Mesothelial cell of epicardium (in vitro differentiated cells): ENCODE data around the gene TET3. TPM values are rescaled to one million over a fixed set of nuclear protein-coding genes. Genes with fewer than 3 reads are reported as not detected.

ENCODE experiments used
- DNase-seq, 2 experiments: peaks; one replicate each; pipeline ENCODE4 v3.0.0; 2021; ENCODE audit warnings: low spot score in 2 of 2; ENCODE audit not compliant: unreplicated experiment in 2 of 2
- H3K27ac Mint-ChIP-seq: 2 replicates; pipeline ENCODE4 v1.8.0; 2021; ENCODE audit warnings: mixed read lengths
- H3K27me3 Mint-ChIP-seq: 2 replicates; pipeline ENCODE4 v1.8.0; 2021; ENCODE audit warnings: low read depth, mixed read lengths
- H3K36me3 Mint-ChIP-seq: 2 replicates; pipeline ENCODE4 v1.8.0; 2021; ENCODE audit warnings: mixed read lengths
- H3K4me1 Mint-ChIP-seq: 2 replicates; pipeline ENCODE4 v1.8.0; 2021; ENCODE audit warnings: mixed read lengths
- H3K4me3 Mint-ChIP-seq: 2 replicates; pipeline ENCODE4 v1.8.0; 2021; ENCODE audit warnings: mild to moderate bottlenecking, moderate library complexity, mixed read lengths
- H3K9me3 Mint-ChIP-seq: 2 replicates; pipeline ENCODE4 v1.8.0; 2021; ENCODE audit warnings: mixed read lengths
- total RNA-seq: library from RNA; stranded (reverse); gene quantifications from 3 replicates; pipeline ENCODE4 v1.2.1, GENCODE V29; 2021
- TF ChIP-seq, protein P1 (sequence below): fragments of 200-600 bp; sonication (generic); IDR thresholded peaks from one replicate; pipeline ENCODE4 v1.5.0; 2021; ENCODE audit warnings: antibody characterized with exemption; ENCODE audit not compliant: unreplicated experiment

The TET3 gene
- total RNA-seq, 1 donor from 2014 or later: 42.6 TPM

DNA sequence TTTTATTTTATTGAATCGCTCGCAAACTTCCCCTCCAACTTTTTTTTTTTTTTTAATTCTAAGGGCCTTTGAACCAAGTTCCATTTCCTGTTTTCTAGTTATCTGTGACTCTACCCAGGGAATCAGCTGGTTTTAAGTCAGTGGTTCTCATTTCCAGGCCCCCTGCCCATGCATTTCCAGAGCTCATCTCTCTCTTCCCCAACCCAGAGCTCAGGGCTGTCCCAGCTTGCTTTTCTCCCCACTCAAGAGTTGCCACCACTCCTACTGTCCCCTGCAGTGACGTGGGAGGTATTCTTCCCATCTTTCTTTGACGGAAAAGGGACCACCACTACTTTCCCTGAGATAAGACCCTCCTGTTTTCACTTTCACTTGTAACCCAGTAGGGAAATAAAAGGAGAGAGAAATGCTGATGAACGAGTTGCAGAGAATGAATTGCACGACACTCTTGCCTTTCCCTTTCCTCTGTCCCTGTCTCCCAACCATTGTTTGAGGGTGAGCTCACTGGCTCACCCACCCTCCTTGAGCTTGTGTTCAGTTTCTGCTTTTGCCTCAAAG is 42.1 kb downstream of the TET3 start:
- Mint-ChIP-seq H3K27ac (peak overlapping the region; percentile 84), H3K9me3 (peaks cover 3% of the 10 kb centered on the region), H3K4me3 (no peak overlapping the region), H3K4me1 (peaks cover 33% of the 10 kb centered on the region), H3K36me3 (peaks cover 7% of the 10 kb centered on the region), H3K27me3 (no peaks in the 10 kb centered on the region)
- DNase-seq: no peak
- TF ChIP-seq, protein P1, sequence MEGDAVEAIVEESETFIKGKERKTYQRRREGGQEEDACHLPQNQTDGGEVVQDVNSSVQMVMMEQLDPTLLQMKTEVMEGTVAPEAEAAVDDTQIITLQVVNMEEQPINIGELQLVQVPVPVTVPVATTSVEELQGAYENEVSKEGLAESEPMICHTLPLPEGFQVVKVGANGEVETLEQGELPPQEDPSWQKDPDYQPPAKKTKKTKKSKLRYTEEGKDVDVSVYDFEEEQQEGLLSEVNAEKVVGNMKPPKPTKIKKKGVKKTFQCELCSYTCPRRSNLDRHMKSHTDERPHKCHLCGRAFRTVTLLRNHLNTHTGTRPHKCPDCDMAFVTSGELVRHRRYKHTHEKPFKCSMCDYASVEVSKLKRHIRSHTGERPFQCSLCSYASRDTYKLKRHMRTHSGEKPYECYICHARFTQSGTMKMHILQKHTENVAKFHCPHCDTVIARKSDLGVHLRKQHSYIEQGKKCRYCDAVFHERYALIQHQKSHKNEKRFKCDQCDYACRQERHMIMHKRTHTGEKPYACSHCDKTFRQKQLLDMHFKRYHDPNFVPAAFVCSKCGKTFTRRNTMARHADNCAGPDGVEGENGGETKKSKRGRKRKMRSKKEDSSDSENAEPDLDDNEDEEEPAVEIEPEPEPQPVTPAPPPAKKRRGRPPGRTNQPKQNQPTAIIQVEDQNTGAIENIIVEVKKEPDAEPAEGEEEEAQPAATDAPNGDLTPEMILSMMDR: no peak

DNA sequence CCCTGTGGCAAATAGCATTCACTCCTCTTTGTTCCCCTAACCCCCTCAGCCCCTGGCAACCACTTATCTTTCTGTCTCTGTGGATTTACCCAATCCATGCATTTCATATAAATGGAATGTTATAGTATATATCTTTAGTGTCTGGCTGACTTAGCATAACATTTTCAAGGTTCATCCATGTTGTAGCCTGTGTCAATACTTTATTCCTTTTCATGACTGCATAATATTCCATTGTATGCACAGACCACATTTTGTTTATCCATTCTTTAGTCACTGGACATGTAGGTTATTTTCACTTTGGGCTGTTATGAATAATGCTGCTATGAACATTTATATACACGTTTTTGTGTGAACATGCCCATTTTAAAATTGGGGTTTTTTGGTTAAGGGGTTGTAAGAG is 42.8 kb downstream of the TET3 start:
- no peak for DNase-seq
- H3K4me3 Mint-ChIP-seq: no peak overlapping the region
- H3K27me3 Mint-ChIP-seq: no peaks in the 10 kb centered on the region
- H3K27ac Mint-ChIP-seq: no peak overlapping the region
- TF ChIP-seq, protein P1: no peak
- peaks cover 3% of the 10 kb centered on the region for H3K9me3 Mint-ChIP-seq
- peaks cover 37% of the 10 kb centered on the region for H3K4me1 Mint-ChIP-seq
- peaks cover 5% of the 10 kb centered on the region for H3K36me3 Mint-ChIP-seq

DNA sequence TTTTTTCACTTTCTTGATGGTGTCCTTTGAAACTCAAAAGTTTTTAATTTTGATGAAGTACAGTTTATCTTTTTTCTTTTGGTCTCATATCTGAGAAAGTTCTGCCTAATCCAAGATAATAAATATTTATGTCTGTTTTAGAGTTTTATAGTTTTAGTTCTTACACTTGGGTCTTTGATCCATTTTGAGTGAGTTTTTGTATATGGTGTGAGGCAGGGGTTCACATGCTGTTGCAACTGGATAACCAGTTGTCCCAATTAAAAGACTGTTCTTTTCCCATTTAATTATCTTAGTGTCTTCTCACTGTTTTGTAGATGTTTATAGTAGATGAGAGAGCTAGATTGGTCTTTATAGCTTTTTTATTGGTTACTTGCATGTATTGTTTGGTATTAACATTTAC is 43.6 kb downstream of the TET3 start:
- Mint-ChIP-seq H3K9me3 (peaks cover 3% of the 10 kb centered on the region), H3K27ac (no peak overlapping the region), H3K36me3 (peaks cover 5% of the 10 kb centered on the region), H3K4me1 (peaks cover 45% of the 10 kb centered on the region), H3K27me3 (no peaks in the 10 kb centered on the region), H3K4me3 (no peak overlapping the region)
- TF ChIP-seq, protein P1: no peak
- DNase-seq: no peak

DNA sequence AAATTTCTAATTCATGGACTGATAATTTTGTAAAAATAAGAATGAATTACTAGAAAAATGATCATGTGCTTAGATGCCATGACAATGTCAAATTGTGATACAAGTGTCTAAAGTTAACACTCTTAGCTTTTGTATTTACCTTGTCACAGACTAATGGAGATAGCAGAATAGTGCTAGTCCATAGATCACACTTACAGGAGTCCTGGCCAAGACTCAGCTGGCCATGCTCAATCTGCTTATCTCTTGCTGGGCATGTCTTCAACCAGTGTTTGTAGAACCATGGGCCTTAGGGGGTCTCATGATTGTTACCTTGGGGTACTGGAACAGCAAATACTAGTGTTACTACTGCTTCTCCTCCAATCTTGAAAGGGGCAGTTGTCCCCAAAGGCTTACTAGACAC is 44.0 kb downstream of the TET3 start:
- H3K27me3 Mint-ChIP-seq: no peaks in the 10 kb centered on the region
- no peak overlapping the region for H3K27ac Mint-ChIP-seq
- peaks cover 45% of the 10 kb centered on the region for H3K4me1 Mint-ChIP-seq
- no peak for DNase-seq
- peaks cover 3% of the 10 kb centered on the region for H3K9me3 Mint-ChIP-seq
- H3K4me3 Mint-ChIP-seq: no peak overlapping the region
- H3K36me3 Mint-ChIP-seq: peaks cover 5% of the 10 kb centered on the region
- TF ChIP-seq, protein P1: no peak

DNA sequence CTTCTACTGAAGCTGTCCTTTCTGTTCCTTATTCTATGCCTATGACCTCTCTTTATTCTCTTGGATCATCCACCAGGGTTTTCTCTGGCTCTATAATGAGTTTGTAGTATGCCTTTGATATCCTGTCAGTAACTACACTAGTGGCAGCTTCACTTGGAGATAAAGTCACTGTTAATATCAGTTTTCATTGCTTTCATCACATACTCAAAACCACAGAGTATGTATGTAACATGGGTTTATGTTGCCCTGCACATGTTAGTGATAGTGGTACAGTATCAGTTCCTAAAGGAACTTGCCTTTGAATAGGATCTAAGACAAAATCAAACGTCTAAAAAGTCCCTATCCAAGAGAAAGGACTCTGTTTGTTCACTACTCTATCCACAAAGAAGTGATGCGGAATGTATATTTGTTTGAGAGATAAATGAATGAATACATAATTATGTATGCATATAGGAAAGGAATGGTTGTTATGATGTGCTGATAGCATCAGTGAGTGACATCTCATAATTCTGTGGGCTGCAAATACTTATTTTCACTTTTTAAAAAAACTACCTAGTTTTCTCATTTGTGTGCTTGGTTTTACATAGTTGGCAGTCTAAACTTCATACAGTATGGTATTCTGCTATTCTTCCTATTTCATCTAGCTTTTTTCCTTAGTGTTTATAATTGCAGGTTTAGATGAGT is 45.1 kb downstream of the TET3 start:
- Mint-ChIP-seq H3K4me1 (peaks cover 42% of the 10 kb centered on the region), H3K4me3 (no peak overlapping the region), H3K9me3 (peaks cover 3% of the 10 kb centered on the region), H3K27me3 (no peaks in the 10 kb centered on the region), H3K27ac (no peak overlapping the region), H3K36me3 (peaks cover 5% of the 10 kb centered on the region)
- DNase-seq: no peak
- TF ChIP-seq, protein P1: no peak
